Smooth muscle cell (in vitro differentiated cells): ENCODE results near the gene NAV2. TPM values are rescaled to one million over a fixed set of nuclear protein-coding genes. Genes with fewer than 3 reads are reported as not detected.
A peak's percentile ranks its signal among the peaks of the same experiment; 100 is the strongest.

Experiments used
- DNase-seq: peaks from one replicate; lab custom pipeline; 2025; ENCODE audit not compliant: unreplicated experiment; lab: John Stamatoyannopoulos, UW
- H2AFZ ChIP-seq: fragments of 200-600 bp; sonication (generic); 2 replicates; pipeline ENCODE4 v1.6.0; 2016; ENCODE audit warnings: antibody characterized with exemption, low read depth, mild to moderate bottlenecking
- H3F3A ChIP-seq: fragments of 200-600 bp; sonication (generic); 2 replicates; pipeline ENCODE4 v1.6.0; 2017; ENCODE audit warnings: antibody characterized with exemption, low read depth
- H3K27ac ChIP-seq: fragments of 200-600 bp; sonication (generic); 2 replicates; pipeline ENCODE4 v1.5.1; 2016; ENCODE audit warnings: low read depth, mild to moderate bottlenecking
- H3K27me3 ChIP-seq: fragments of 200-600 bp; sonication (generic); 2 replicates; pipeline ENCODE4 v1.6.1; 2016; ENCODE audit warnings: low read depth, mild to moderate bottlenecking
- H3K36me3 ChIP-seq: fragments of 200-600 bp; sonication (generic); 2 replicates; pipeline ENCODE4 v1.5.1; 2016; ENCODE audit warnings: low read depth
- H3K4me1 ChIP-seq: fragments of 200-600 bp; sonication (generic); 2 replicates; pipeline ENCODE4 v1.5.1; 2016; ENCODE audit warnings: low read depth
- H3K4me2 ChIP-seq: fragments of 200-600 bp; sonication (generic); 2 replicates; pipeline ENCODE4 v1.6.0; 2016; ENCODE audit warnings: mild to moderate bottlenecking
- H3K4me3 ChIP-seq: fragments of 200-600 bp; sonication (generic); 2 replicates; pipeline ENCODE4 v1.5.1; 2016; ENCODE audit warnings: mild to moderate bottlenecking
- H3K79me2 ChIP-seq: fragments of 200-600 bp; sonication (generic); 2 replicates; pipeline ENCODE4 v1.6.0; 2016; ENCODE audit warnings: low read depth, mild to moderate bottlenecking
- H3K9ac ChIP-seq: fragments of 200-600 bp; sonication (generic); 2 replicates; pipeline ENCODE4 v1.6.0; 2016; ENCODE audit warnings: low read depth
- H3K9me3 ChIP-seq: fragments of 200-600 bp; sonication (generic); replicated peaks from 2 replicates; pipeline ENCODE4 v1.5.1; 2016; ENCODE audit warnings: low read depth
- H4K20me1 ChIP-seq: fragments of 200-600 bp; sonication (generic); 2 replicates; pipeline ENCODE4 v1.6.0; 2016; ENCODE audit warnings: low read depth
- WGBS: methylation state at CpG from one replicate; pipeline ENCODE4 v1.1.7; 2016; ENCODE audit warnings: low lambda C conversion rate; 5-methylcytosine and 5-hydroxymethylcytosine counted together
- polyA plus RNA-seq: library from polyadenylated mRNA; unstranded; fragments of >200 nt; fragmentation: Nextera tagmentation; extraction: Ambion mirVana; gene quantifications from 2 replicates; pipeline ENCODE4 v1.2.1, GENCODE V29; 2016
- total RNA-seq: library from RNA; depleted of rRNA; stranded (reverse); fragments of >200 nt; gene quantifications from 2 replicates; pipeline ENCODE4 v1.2.3, GENCODE V29; 2014
- TF ChIP-seq, protein P1 (sequence below): fragments of 200-600 bp; sonication (generic); IDR thresholded peaks from 2 replicates; pipeline ENCODE4 v1.5.1; 2017; ENCODE audit warnings: borderline replicate concordance, mild to moderate bottlenecking, antibody characterized with exemption; ENCODE audit not compliant: insufficient read depth, poor library complexity, severe bottlenecking

The NAV2 gene
- total and polyA plus RNA-seq, 2 experiments from 2014 or later = 14.1 to 67.5 TPM

DNA sequence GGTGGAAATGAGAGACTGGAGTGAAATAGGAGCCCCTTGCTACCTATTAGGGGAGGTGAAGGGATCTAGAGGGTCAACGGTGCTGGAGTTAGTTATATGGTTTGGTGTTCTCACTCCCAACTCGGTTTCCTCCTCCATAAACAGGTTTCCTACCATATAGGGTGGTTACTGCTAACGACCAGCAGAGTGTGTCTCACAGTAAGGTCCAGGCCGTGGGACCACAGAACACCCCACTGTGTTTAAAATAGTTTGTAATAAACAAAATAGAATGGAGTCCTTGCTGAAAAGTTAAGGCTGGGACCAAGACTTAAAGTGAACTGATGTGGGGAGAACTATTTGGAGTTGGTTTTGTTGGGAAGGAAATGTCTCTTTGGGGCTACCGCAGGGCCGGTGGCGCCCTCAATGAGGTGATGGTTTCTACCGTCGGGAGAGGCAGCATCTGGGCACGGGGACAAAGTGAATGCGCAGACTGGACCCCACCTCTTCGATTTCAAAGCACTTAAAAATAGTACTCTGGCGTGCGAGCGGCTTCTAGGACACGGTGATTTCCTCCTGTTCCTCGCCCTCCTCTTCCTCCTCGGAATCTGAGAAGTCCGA, 443.1 kb downstream of the NAV2 start:
- no peaks in the 10 kb centered on the region for H4K20me1 ChIP-seq
- no peaks in the 10 kb centered on the region for H3K36me3 ChIP-seq
- TF ChIP-seq, protein P1, sequence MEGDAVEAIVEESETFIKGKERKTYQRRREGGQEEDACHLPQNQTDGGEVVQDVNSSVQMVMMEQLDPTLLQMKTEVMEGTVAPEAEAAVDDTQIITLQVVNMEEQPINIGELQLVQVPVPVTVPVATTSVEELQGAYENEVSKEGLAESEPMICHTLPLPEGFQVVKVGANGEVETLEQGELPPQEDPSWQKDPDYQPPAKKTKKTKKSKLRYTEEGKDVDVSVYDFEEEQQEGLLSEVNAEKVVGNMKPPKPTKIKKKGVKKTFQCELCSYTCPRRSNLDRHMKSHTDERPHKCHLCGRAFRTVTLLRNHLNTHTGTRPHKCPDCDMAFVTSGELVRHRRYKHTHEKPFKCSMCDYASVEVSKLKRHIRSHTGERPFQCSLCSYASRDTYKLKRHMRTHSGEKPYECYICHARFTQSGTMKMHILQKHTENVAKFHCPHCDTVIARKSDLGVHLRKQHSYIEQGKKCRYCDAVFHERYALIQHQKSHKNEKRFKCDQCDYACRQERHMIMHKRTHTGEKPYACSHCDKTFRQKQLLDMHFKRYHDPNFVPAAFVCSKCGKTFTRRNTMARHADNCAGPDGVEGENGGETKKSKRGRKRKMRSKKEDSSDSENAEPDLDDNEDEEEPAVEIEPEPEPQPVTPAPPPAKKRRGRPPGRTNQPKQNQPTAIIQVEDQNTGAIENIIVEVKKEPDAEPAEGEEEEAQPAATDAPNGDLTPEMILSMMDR = no peak
- H3K79me2 ChIP-seq = no peaks in the 10 kb centered on the region
- no peaks in the 10 kb centered on the region for H3F3A ChIP-seq
- no peak overlapping the region for H2AFZ ChIP-seq
- H3K4me2 ChIP-seq = no peak overlapping the region
- no peak overlapping the region for H3K9ac ChIP-seq
- no peaks in the 10 kb centered on the region for H3K9me3 ChIP-seq
- peaks cover 77% of the 10 kb centered on the region for H3K27me3 ChIP-seq
- no peak for DNase-seq
- peaks cover 39% of the 10 kb centered on the region for H3K4me1 ChIP-seq
- peak overlapping the region; percentile 8 for H3K4me3 ChIP-seq
- WGBS = 13% methylated on average over 19 of the region's 19 CpGs
- H3K27ac ChIP-seq = no peak overlapping the region

DNA sequence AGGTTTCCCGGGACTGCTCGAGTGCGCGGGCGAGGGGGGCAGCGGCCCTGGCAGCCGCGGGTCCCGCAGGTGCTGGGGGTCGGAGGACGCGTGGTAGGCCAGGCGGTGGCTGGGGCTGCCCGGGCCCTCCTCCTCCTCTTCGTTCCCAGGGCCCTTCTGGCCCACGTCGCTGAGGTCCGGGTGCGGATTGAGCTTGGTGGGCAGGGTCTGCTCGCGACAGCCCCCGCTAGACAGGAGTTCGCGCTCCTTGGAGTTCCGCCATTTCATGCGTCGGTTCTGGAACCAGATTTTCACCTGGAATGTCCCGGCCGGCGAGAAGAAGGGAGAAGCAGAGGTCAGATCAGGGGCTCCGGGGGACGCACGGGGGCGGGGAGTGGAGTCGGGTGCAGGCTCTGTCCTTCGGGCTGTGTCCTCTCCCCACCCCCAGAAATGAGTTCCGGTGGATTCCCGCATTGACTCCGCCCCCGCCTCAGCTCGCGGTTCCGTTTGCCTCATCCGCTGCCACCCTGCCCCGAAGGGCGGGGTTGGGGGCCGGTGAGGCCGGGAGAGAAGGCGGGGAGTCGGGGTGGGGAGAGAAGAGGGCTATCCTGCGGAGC, 443.7 kb downstream of the NAV2 start:
- Histone ChIP-seq H3K27ac (no peak overlapping the region), H3K4me1 (peaks cover 45% of the 10 kb centered on the region), H4K20me1 (no peaks in the 10 kb centered on the region), H3K4me3 (peak overlapping the region; percentile 8), H3F3A (no peaks in the 10 kb centered on the region), H3K79me2 (no peaks in the 10 kb centered on the region), H3K4me2 (peak overlapping the region; percentile 40), H3K9me3 (no peaks in the 10 kb centered on the region), H3K9ac (no peak overlapping the region), H3K36me3 (no peaks in the 10 kb centered on the region), H2AFZ (no peak overlapping the region), H3K27me3 (peaks cover 83% of the 10 kb centered on the region)
- WGBS = 3% methylated on average over 34 of the region's 51 CpGs
- DNase-seq = no peak
- TF ChIP-seq, protein P1 = no peak

DNA sequence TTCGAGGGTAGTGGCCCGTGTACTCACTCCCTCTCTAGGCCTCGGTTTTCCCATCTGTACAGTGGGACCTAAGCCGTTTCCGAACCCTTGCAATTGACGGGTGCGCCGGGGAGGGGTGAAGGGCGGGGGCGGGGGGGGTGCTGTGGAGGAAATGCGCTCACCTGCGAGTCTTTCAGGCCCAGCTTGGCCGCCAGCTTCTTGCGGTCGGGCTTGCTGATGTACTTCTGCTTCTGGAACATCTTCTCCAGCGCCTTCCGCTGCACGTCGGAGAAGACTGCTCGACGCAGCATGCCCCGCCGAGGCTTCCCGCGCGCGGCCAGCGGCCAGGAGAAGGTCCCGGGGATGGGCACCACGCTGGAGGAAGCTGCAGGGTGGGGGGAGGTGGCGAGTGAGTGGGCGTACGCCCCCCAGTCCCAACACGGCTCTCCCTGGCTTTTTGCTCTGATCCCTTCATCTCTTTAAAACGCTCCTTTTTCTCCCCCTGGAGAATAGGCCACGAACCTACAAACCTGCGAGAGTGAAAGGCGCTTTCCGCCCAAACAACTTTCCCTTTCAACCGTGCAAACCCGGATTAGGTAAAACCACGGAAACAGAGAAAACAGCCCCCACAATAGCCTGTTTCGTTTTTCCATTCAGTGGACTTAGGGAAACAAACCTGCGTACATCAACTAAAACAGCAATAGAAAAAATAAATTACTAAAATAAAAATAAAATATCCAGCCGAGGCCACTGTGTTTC, 444.4 kb downstream of the NAV2 start:
- Histone ChIP-seq H3K36me3 (no peaks in the 10 kb centered on the region), H4K20me1 (no peaks in the 10 kb centered on the region), H3K9ac (no peak overlapping the region), H3K27me3 (peaks cover 89% of the 10 kb centered on the region), H3F3A (no peaks in the 10 kb centered on the region), H3K27ac (no peak overlapping the region), H3K9me3 (no peaks in the 10 kb centered on the region), H3K4me2 (peak overlapping the region; percentile 43), H2AFZ (no peak overlapping the region), H3K4me3 (peak overlapping the region; percentile 8), H3K4me1 (peaks cover 51% of the 10 kb centered on the region), H3K79me2 (no peaks in the 10 kb centered on the region)
- TF ChIP-seq, protein P1 = no peak
- no peak for DNase-seq
- WGBS = 3% methylated on average over 37 of the region's 45 CpGs
